HepG2 (cell line): ENCODE results near the gene GMNN. TPM values are rescaled to one million over a fixed set of nuclear protein-coding genes. Genes with fewer than 3 reads are reported as not detected.

Experiments used
- ASH2L ChIP-seq: fragments of 300-600, 200-600 bp; sonication (generic); IDR thresholded peaks from 2 replicates; pipeline ENCODE4 v1.7.0; 2017; ENCODE audit warnings: low read depth, mild to moderate bottlenecking, moderate library complexity, mixed read lengths, low read length; ENCODE audit not compliant: insufficient read length
- ATM ChIP-seq: fragments of 450-650 bp; IDR thresholded peaks from 2 replicates; pipeline ENCODE4 v1.7.1; 2017; ENCODE audit warnings: mild to moderate bottlenecking, borderline replicate concordance
- BRF2 ChIP-seq: sonication (generic); formaldehyde crosslinking; IDR thresholded peaks from 2 replicates; pipeline ENCODE4 v1.8.1; 2022; ENCODE audit warnings: mild to moderate bottlenecking, missing genetic modification reagents
- CBX1 ChIP-seq: IDR thresholded peaks from one replicate; pipeline ENCODE4 v1.6.1; 2016; ENCODE audit warnings: antibody characterized with exemption, low read depth
- GATAD2A ChIP-seq: IDR thresholded peaks from 2 replicates; pipeline ENCODE4 v1.6.1; 2016
- IKZF5 ChIP-seq: IDR thresholded peaks from 2 replicates; pipeline ENCODE4 v1.6.1; 2018; ENCODE audit warnings: missing genetic modification reagents, mild to moderate bottlenecking, missing compliant biosample characterization
- ISX ChIP-seq: sonication (generic); formaldehyde crosslinking; conservative IDR thresholded peaks from 2 replicates; pipeline ENCODE4 v1.5.0; 2020; ENCODE audit warnings: missing genetic modification reagents
- KAT7 ChIP-seq: IDR thresholded peaks from 2 replicates; pipeline ENCODE4 v1.6.1; 2018; ENCODE audit warnings: borderline replicate concordance, missing compliant biosample characterization
- KDM5A ChIP-seq: fragments of 200-600 bp; sonication (generic); IDR thresholded peaks from 2 replicates; pipeline ENCODE4 v1.7.0; 2018; ENCODE audit warnings: antibody characterized with exemption, mild to moderate bottlenecking, low read length, borderline replicate concordance
- KLF16 ChIP-seq, 2 experiments: sonication (generic) in 1 of 2; formaldehyde crosslinking in 1 of 2; IDR thresholded peaks; 2 replicates each; pipeline versions ENCODE4 v1.6.1 to v1.8.0; 2016 to 2023; ENCODE audit warnings: missing genetic modification reagents in 2 of 2, missing compliant biosample characterization in 1 of 2
- MAFF ChIP-seq: IDR thresholded peaks from 2 replicates; pipeline ENCODE4 v1.6.1; 2011; ENCODE audit warnings: low read depth, low read length, improper control_type of control experiment
- NR2F1 ChIP-seq, 2 experiments: fragments of 450-650 bp in 1 of 2; formaldehyde crosslinking in 1 of 2; IDR thresholded peaks; 2 replicates each; pipeline versions ENCODE4 v1.5.0 to v1.6.1; 2016 to 2020; ENCODE audit warnings: mild to moderate bottlenecking in 1 of 2, missing compliant biosample characterization in 1 of 2, missing genetic modification reagents in 1 of 2, moderate library complexity in 1 of 2
- PAF1 ChIP-seq: IDR thresholded peaks from 2 replicates; pipeline ENCODE4 v1.6.1; 2016; ENCODE audit warnings: missing genetic modification reagents, missing compliant biosample characterization
- RBM39 ChIP-seq: fragments of 200-400 bp; formaldehyde crosslinking; IDR thresholded peaks from one replicate; pipeline ENCODE4 v1.6.1; 2018; ENCODE audit warnings: antibody characterized with exemption, mild to moderate bottlenecking, low read depth, low read length; ENCODE audit not compliant: poor library complexity, severe bottlenecking
- REST ChIP-seq, 2 experiments: IDR thresholded peaks; 2 replicates each; pipeline ENCODE4 v1.6.1; 2011 to 2012; ENCODE audit warnings: low read length in 2 of 2, borderline replicate concordance in 1 of 2, low read depth in 1 of 2, mild to moderate bottlenecking in 1 of 2, moderate library complexity in 1 of 2
- SKI ChIP-seq: fragments of 450-650 bp; IDR thresholded peaks from one replicate; pipeline ENCODE4 v1.6.1; 2018; ENCODE audit warnings: mild to moderate bottlenecking; ENCODE audit not compliant: partially characterized antibody
- SNAPC5 ChIP-seq: sonication (generic); formaldehyde crosslinking; IDR thresholded peaks from 2 replicates; pipeline ENCODE4 v1.8.1; 2023; ENCODE audit warnings: mild to moderate bottlenecking, missing genetic modification reagents, borderline replicate concordance
- TEAD2 ChIP-seq: sonication (generic); formaldehyde crosslinking; IDR thresholded peaks from 2 replicates; pipeline ENCODE4 v1.9.0; 2021; ENCODE audit warnings: missing genetic modification reagents
- ZFP36L2 ChIP-seq: sonication (generic); formaldehyde crosslinking; IDR thresholded peaks from 2 replicates; pipeline ENCODE4 v1.4.0; 2020; ENCODE audit warnings: missing genetic modification reagents
- ZNF547 ChIP-seq: sonication (generic); formaldehyde crosslinking; IDR thresholded peaks from 2 replicates; pipeline ENCODE4 v1.5.1; 2020; ENCODE audit warnings: mild to moderate bottlenecking, missing genetic modification reagents
- ZNF615 ChIP-seq: sonication (generic); formaldehyde crosslinking; IDR thresholded peaks from 2 replicates; pipeline ENCODE4 v1.5.0; 2020; ENCODE audit warnings: mild to moderate bottlenecking, missing genetic modification reagents, borderline replicate concordance
- ZNF703 ChIP-seq: sonication (generic); formaldehyde crosslinking; IDR thresholded peaks from 2 replicates; pipeline ENCODE4 v1.5.1; 2020; ENCODE audit warnings: missing genetic modification reagents, mild to moderate bottlenecking, moderate library complexity, borderline replicate concordance
- ZNF713 ChIP-seq: sonication (generic); formaldehyde crosslinking; IDR thresholded peaks from 2 replicates; pipeline ENCODE4 v1.4.0; 2020; ENCODE audit warnings: mild to moderate bottlenecking, missing genetic modification reagents
- ZSCAN20 ChIP-seq: sonication (generic); formaldehyde crosslinking; IDR thresholded peaks from 2 replicates; pipeline ENCODE4 v1.4.0; 2020; ENCODE audit warnings: missing genetic modification reagents, mild to moderate bottlenecking, borderline replicate concordance
- polyA plus RNA-seq, 8 experiments: library from polyadenylated mRNA; depleted of rRNA in 3 of 8; stranded (reverse) in 7 of 8; unstranded in 1 of 8; fragments of >200 nt; fragmentation: Illumina TruSeq in 4 of 8; extraction: Trizol in 4 of 8; gene quantifications; 2 replicates each; pipeline versions ENCODE4 v1.2.1 to v1.2.3, GENCODE V29; 2011 to 2016; ENCODE audit warnings: low read depth in 4 of 8, missing spikeins in 1 of 8, mixed read lengths in 1 of 8; ENCODE audit not compliant: insufficient read depth in 1 of 8
- total RNA-seq, 5 experiments: library from RNA; depleted of rRNA; stranded (reverse); fragments of >200 nt; fragmentation: Illumina TruSeq; extraction: Trizol; gene quantifications; 2 replicates each; pipeline ENCODE4 v1.2.3, GENCODE V29; 2016; ENCODE audit warnings: low read depth in 1 of 5

GMNN gene
- total and polyA plus RNA-seq, 2 of the 13 experiments (the other 11 are each of a cell fraction or from before 2014, with no cell fraction given) = 61.8 to 154 TPM

GRCh38 chr6:24775520-24776058 is 852 bp downstream of the GMNN start (continued):
- TF ChIP-seq ZNF713 (CRISPR knock-in tag) (no peak), BRF2 (CRISPR knock-in tag) (no peak), ZNF615 (no peak), ZSCAN20 (CRISPR knock-in tag) (0 out of 2 replicates have a peak, but pooled peaks have one; percentile 13), SNAPC5 (CRISPR knock-in tag) (no peak), KDM5A (no peak), KLF16 (CRISPR knock-in tag; IDR thresholded peaks at IDR 0.05) (no peak), ASH2L (peak; percentile 62), PAF1 (CRISPR knock-in tag) (no peak), MAFF (no peak), SKI (peak; percentile 28), TEAD2 (CRISPR knock-in tag) (0 out of 2 replicates have a peak, but pooled peaks have one; percentile 36), ZNF703 (CRISPR knock-in tag) (no peak), IKZF5 (CRISPR knock-in tag) (no peak), GATAD2A (CRISPR knock-in tag) (peak; percentile 6; the same call in 1 of the 2 replicates), REST (IDR thresholded peaks at IDR 0.05; ENCODE audit: borderline replicate concordance in 1 of 2, low read depth in 1 of 2, low read length in 2 of 2) (peak in 1 of 2 experiments; percentile 48; a peak in 1 of 4 replicates), ISX (CRISPR knock-in tag) (no peak), CBX1 (no peak), KAT7 (CRISPR knock-in tag) (no peak), NR2F1 (CRISPR knock-in tag; IDR thresholded peaks at IDR 0.05) (no peak), RBM39 (no peak), ZNF547 (CRISPR knock-in tag) (0 out of 2 replicates have a peak, but pooled peaks have one; percentile 4), ATM (no peak), ZFP36L2 (CRISPR knock-in tag) (0 out of 2 replicates have a peak, but pooled peaks have one; percentile 5)
